Measurements from ENCODE around the gene LMO3. TPM values are rescaled to one million over a fixed set of nuclear protein-coding genes. Genes with fewer than 3 reads are reported as not detected.

The LMO3 gene
- total and polyA plus RNA-seq, 2 of the 8 experiments (the other 6 are each of a cell fraction or from before 2014, with no cell fraction given): 4.7 to 16.7 TPM

DNA sequence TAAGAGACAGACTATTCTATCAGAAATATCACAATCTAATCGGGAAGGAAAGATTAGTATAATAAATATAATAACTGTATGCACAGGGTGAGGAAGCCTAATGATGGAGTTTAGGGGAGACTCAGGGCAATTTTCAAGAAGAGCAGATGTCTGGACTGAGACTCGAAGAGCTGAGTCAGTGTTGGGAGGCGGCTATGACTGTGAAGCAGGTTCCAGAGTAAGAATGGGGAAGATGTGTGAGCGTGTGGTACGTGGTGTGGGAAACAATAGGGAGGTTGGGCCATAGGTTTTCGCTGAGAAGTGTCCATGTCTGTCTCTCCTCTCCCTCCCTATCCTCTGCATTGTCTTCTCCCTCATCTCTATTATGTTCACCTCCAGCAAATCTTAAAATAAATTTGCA lies 85.6 kb downstream of the LMO3 start (continued):
- no peak for TF ChIP-seq CHD7 (IDR thresholded peaks at IDR 0.05; ENCODE audit: insufficient replicate concordance, low read length)
- no peak for TF ChIP-seq YY1 (IDR thresholded peaks at IDR 0.05; ENCODE audit: low read depth, low read length)
- TF ChIP-seq SIX5 (IDR thresholded peaks at IDR 0.05; ENCODE audit: low read depth, low read length): no peak
- TF ChIP-seq, protein P1, sequence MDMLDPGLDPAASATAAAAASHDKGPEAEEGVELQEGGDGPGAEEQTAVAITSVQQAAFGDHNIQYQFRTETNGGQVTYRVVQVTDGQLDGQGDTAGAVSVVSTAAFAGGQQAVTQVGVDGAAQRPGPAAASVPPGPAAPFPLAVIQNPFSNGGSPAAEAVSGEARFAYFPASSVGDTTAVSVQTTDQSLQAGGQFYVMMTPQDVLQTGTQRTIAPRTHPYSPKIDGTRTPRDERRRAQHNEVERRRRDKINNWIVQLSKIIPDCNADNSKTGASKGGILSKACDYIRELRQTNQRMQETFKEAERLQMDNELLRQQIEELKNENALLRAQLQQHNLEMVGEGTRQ (IDR thresholded peaks at IDR 0.05; ENCODE audit: low read length): no peak
- TF ChIP-seq ZNF274 (IDR thresholded peaks at IDR 0.05; ENCODE audit: borderline replicate concordance, extremely low read depth, low read length): no peak
- TF ChIP-seq CEBPB (IDR thresholded peaks at IDR 0.05; ENCODE audit: low read depth, low read length): no peak
- no peak for TF ChIP-seq SAP30 (IDR thresholded peaks at IDR 0.05; ENCODE audit: insufficient read depth, insufficient replicate concordance, low read length)
- TF ChIP-seq KDM5A (IDR thresholded peaks at IDR 0.05; ENCODE audit: low read length): no peak

All from H1 (cell line).